ENCODE measurements around the gene UBE3C. TPM values are rescaled to one million over a fixed set of nuclear protein-coding genes. Genes with fewer than 3 reads are reported as not detected.

UBE3C gene
- total and polyA plus RNA-seq, 9 of the 15 experiments (the other 6 are each of a cell fraction or from before 2014, with no cell fraction given), result 9.6 to 91.7 (median 75.4) TPM

DNA sequence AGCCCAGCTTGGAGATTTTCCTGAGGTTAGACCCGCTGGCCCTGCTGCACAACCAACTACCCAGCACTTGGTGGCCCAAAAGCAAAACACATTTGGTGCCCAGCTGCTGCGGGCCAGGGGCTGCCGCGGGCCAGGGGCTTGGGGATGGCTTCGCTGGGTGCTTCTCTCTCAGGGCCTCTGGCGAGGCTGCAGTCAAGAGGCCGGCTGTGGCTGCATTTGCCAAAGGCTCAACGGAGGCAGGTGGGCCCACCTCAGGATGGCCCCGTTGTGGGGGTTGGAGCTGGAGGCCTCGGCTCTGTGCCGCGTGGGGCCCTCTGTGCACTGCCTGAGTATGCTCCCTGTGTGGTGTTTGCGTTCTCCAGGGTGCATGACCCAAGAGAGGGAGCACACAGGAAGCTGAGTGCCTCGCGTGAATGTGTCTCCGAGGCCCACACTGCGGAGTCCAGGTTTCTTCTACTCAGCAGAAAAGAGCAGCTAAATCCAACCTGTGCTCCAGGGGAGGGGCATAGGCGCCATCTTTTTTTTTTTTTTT is 17.5 kb upstream of the UBE3C start (continued):
- TF ChIP-seq KHSRP (IDR thresholded peaks at IDR 0.05) (no peak), ZFPM2 (CRISPR knock-in tag; IDR thresholded peaks at IDR 0.05) (no peak), ETV6 (IDR thresholded peaks at IDR 0.05; ENCODE audit: borderline replicate concordance in 1 of 2, low read depth in 2 of 2, low read length in 1 of 2) (no peak), ETV6 (CRISPR knock-in tag; IDR thresholded peaks at IDR 0.05; ENCODE audit: borderline replicate concordance) (no peak), TAF15 (IDR thresholded peaks at IDR 0.05; ENCODE audit: low read depth, low read length) (no peak), ZNF384 (IDR thresholded peaks at IDR 0.05; ENCODE audit: low read depth, low read length) (peak; percentile 40; the same call in 1 of the 2 replicates)
- TF ChIP-seq, protein P1, sequence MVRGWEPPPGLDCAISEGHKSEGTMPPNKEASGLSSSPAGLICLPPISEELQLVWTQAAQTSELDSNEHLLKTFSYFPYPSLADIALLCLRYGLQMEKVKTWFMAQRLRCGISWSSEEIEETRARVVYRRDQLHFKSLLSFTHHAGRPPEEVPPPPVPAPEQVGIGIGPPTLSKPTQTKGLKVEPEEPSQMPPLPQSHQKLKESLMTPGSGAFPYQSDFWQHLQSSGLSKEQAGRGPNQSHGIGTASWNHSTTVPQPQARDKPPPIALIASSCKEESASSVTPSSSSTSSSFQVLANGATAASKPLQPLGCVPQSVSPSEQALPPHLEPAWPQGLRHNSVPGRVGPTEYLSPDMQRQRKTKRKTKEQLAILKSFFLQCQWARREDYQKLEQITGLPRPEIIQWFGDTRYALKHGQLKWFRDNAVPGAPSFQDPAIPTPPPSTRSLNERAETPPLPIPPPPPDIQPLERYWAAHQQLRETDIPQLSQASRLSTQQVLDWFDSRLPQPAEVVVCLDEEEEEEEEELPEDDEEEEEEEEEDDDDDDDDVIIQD (CRISPR knock-in tag; IDR thresholded peaks at IDR 0.05), result no peak
- TF ChIP-seq, protein P2, sequence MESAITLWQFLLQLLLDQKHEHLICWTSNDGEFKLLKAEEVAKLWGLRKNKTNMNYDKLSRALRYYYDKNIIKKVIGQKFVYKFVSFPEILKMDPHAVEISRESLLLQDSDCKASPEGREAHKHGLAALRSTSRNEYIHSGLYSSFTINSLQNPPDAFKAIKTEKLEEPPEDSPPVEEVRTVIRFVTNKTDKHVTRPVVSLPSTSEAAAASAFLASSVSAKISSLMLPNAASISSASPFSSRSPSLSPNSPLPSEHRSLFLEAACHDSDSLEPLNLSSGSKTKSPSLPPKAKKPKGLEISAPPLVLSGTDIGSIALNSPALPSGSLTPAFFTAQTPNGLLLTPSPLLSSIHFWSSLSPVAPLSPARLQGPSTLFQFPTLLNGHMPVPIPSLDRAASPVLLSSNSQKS (CRISPR knock-in tag; IDR thresholded peaks at IDR 0.05), result no peak

Data from K562 (cell line).